Mononuclear cell (primary cell): Measurements from ENCODE around the gene TEAD2. TPM values are rescaled to one million over a fixed set of nuclear protein-coding genes. Genes with fewer than 3 reads are reported as not detected.
"Not testable (repeated sequence)": the region's sequence is repeated elsewhere in the genome, so short reads cannot be mapped to it uniquely, and the experiment has no call there.

Experiments
- H3K27me3 ChIP-seq: 2 replicates; pipeline ENCODE4 v1.6.0; 2011; ENCODE audit warnings: low read length, control low read depth; ENCODE audit not compliant: insufficient read depth
- H3K4me1 ChIP-seq: 2 replicates; pipeline ENCODE4 v1.5.1; 2011; ENCODE audit warnings: mild to moderate bottlenecking, low read length, control low read depth; ENCODE audit not compliant: insufficient read depth
- H3K4me3 ChIP-seq: 2 replicates; pipeline ENCODE4 v1.5.1; 2011; ENCODE audit warnings: mild to moderate bottlenecking, low read length, moderate library complexity
- H3K9me3 ChIP-seq: 2 replicates; pipeline ENCODE4 v1.5.1; 2011; ENCODE audit warnings: low read depth, mild to moderate bottlenecking, control low read depth, low read length
- total RNA-seq: library from RNA; depleted of rRNA; stranded (reverse); fragments of >200 nt; gene quantifications from one replicate; pipeline ENCODE4 v1.2.3, GENCODE V29; 2012

The TEAD2 gene
- total RNA-seq, 1 donor, result 0.10 TPM

- H3K4me3 ChIP-seq, result no peak overlapping the region
- H3K27me3 ChIP-seq, result no peaks in the 10 kb centered on the region
- no peaks in the 10 kb centered on the region for H3K4me1 ChIP-seq
- no peaks in the 10 kb centered on the region for H3K9me3 ChIP-seq
These were observed 60.9 kb downstream of the TEAD2 start for GRCh38 chr19:49301165-49301865.

GRCh38 chr19:49298653-49299052 is 63.6 kb downstream of the TEAD2 start:
- not testable (repeated sequence) for H3K4me1 ChIP-seq, H3K9me3 ChIP-seq, H3K27me3 ChIP-seq, H3K4me3 ChIP-seq

- Histone ChIP-seq H3K4me3 (no peak overlapping the region), H3K4me1 (no peaks in the 10 kb centered on the region), H3K27me3 (no peaks in the 10 kb centered on the region), H3K9me3 (no peaks in the 10 kb centered on the region)
These were observed 64.8 kb downstream of the TEAD2 start for GRCh38 chr19:49297403-49297802.

GRCh38 chr19:49295208-49295880 is 66.9 kb downstream of the TEAD2 start:
- H3K9me3 ChIP-seq, result no peaks in the 10 kb centered on the region
- H3K4me3 ChIP-seq, result no peak overlapping the region
- no peaks in the 10 kb centered on the region for H3K27me3 ChIP-seq
- no peaks in the 10 kb centered on the region for H3K4me1 ChIP-seq

GRCh38 chr19:49294401-49294800 is 67.8 kb downstream of the TEAD2 start:
- Histone ChIP-seq H3K9me3 (no peaks in the 10 kb centered on the region), H3K27me3 (no peaks in the 10 kb centered on the region), H3K4me1 (no peaks in the 10 kb centered on the region), H3K4me3 (no peak overlapping the region)

Other genes starting within 250 kb of the TEAD2 start
- gene LIN7B, start 248.0 kb downstream of the TEAD2 start, total RNA-seq, result 2.5 TPM
- gene C19orf73, start 243.3 kb downstream of the TEAD2 start, total RNA-seq, result 3.5 TPM
- 1.2 TPM for gene PPFIA3, start 242.9 kb downstream of the TEAD2 start, total RNA-seq
- not detected for gene HRC, start 207.0 kb downstream of the TEAD2 start, total RNA-seq
- gene TRPM4, start 204.6 kb downstream of the TEAD2 start, total RNA-seq, result 1.5 TPM
- gene SLC6A16, start 37.2 kb downstream of the TEAD2 start, total RNA-seq, result 0.73 TPM
- 229 TPM for gene CD37, start 27.0 kb downstream of the TEAD2 start, total RNA-seq
- not detected for gene DKKL1, start 1.5 kb upstream of the TEAD2 start, total RNA-seq
- not detected for gene KASH5, start 25.8 kb upstream of the TEAD2 start, total RNA-seq
- not detected for gene PTH2, start 61.0 kb upstream of the TEAD2 start, total RNA-seq
- gene GFY, start 63.0 kb upstream of the TEAD2 start, total RNA-seq, result not detected
- gene SLC17A7, start 79.1 kb upstream of the TEAD2 start, total RNA-seq, result not detected
- 45.2 TPM for gene PIH1D1, start 89.4 kb upstream of the TEAD2 start, total RNA-seq
- 13.7 TPM for gene ALDH16A1, start 90.8 kb upstream of the TEAD2 start, total RNA-seq
- 49.6 TPM for gene FLT3LG, start 111.8 kb upstream of the TEAD2 start, total RNA-seq
- gene RPL13A, start 125.2 kb upstream of the TEAD2 start, total RNA-seq, result 4,457 TPM
- 8,046 TPM for gene RPS11, start 134.0 kb upstream of the TEAD2 start, total RNA-seq
- gene FCGRT, start 150.2 kb upstream of the TEAD2 start, total RNA-seq, result 123 TPM
- 1.6 TPM for gene RCN3, start 165.6 kb upstream of the TEAD2 start, total RNA-seq
- 88.6 TPM for gene NOSIP, start 218.1 kb upstream of the TEAD2 start, total RNA-seq
- 1.4 TPM for gene PRRG2, start 218.9 kb upstream of the TEAD2 start, total RNA-seq
- gene PRR12, start 228.8 kb upstream of the TEAD2 start, total RNA-seq, result 6.4 TPM